ENCODE measurements around the gene FMN1.

FMN1 gene

GRCh38 chr15:33146051-33146450 lies 48.5 kb downstream of the FMN1 start:
- no peak overlapping the region for H3K9ac ChIP-seq
- no peak overlapping the region for H3K27ac ChIP-seq
- H3K4me1 ChIP-seq = no peaks in the 10 kb centered on the region
- no peak overlapping the region for H2AFZ ChIP-seq
- no peak for TF ChIP-seq CTCF (IDR thresholded peaks at IDR 0.05)
- H3K4me2 ChIP-seq (ENCODE audit: low read length) = no peak overlapping the region
- no peak overlapping the region for H3K4me3 ChIP-seq (ENCODE audit: low read depth, low read length)
- H3K36me3 ChIP-seq (ENCODE audit: control insufficient read depth, insufficient read depth, low read length) = no peaks in the 10 kb centered on the region
- H3K9me3 ChIP-seq (ENCODE audit: control insufficient read depth, low read length) = no peaks in the 10 kb centered on the region
- no peaks in the 10 kb centered on the region for H3K79me2 ChIP-seq
- H3K27me3 ChIP-seq (ENCODE audit: control insufficient read depth, insufficient read depth, low read length) = no peaks in the 10 kb centered on the region

DNA sequence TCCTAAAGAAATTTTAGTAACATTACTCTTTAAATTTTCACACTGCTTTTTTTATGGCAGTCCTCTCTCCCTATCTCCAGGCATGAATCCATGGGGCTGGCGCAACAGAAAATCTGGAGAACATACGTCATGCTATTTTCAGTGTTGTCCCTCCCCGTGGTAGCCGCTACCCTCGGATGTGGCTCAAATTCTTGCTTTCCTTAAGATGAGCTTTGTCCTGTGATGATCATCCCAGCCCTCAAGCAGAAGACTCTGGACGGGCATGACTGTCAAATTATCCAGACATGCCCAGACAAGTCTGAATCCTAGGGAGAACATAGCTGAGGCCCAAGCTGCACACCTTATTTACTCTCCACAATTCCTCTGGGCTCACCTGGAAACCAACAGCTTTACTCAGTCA lies 49.1 kb downstream of the FMN1 start:
- no peak overlapping the region for H3K27ac ChIP-seq
- TF ChIP-seq CTCF (IDR thresholded peaks at IDR 0.05) = no peak
- no peak overlapping the region for H3K4me2 ChIP-seq (ENCODE audit: low read length)
- H3K36me3 ChIP-seq (ENCODE audit: control insufficient read depth, insufficient read depth, low read length) = no peaks in the 10 kb centered on the region
- H3K9me3 ChIP-seq (ENCODE audit: control insufficient read depth, low read length) = no peaks in the 10 kb centered on the region
- no peaks in the 10 kb centered on the region for H3K27me3 ChIP-seq (ENCODE audit: control insufficient read depth, insufficient read depth, low read length)
- no peaks in the 10 kb centered on the region for H3K4me1 ChIP-seq
- H3K79me2 ChIP-seq = no peaks in the 10 kb centered on the region
- H3K9ac ChIP-seq = no peak overlapping the region
- no peak overlapping the region for H3K4me3 ChIP-seq (ENCODE audit: low read depth, low read length)
- H2AFZ ChIP-seq = no peak overlapping the region

GRCh38 chr15:33142708-33143107 lies 51.8 kb downstream of the FMN1 start:
- no peak overlapping the region for H2AFZ ChIP-seq
- no peaks in the 10 kb centered on the region for H3K9me3 ChIP-seq (ENCODE audit: control insufficient read depth, low read length)
- no peak overlapping the region for H3K27ac ChIP-seq
- no peak overlapping the region for H3K4me2 ChIP-seq (ENCODE audit: low read length)
- H3K36me3 ChIP-seq (ENCODE audit: control insufficient read depth, insufficient read depth, low read length) = no peaks in the 10 kb centered on the region
- H3K27me3 ChIP-seq (ENCODE audit: control insufficient read depth, insufficient read depth, low read length) = no peaks in the 10 kb centered on the region
- no peak overlapping the region for H3K4me3 ChIP-seq (ENCODE audit: low read depth, low read length)
- H3K9ac ChIP-seq = no peak overlapping the region
- no peaks in the 10 kb centered on the region for H3K79me2 ChIP-seq
- no peaks in the 10 kb centered on the region for H3K4me1 ChIP-seq
- no peak for TF ChIP-seq CTCF (IDR thresholded peaks at IDR 0.05)

DNA sequence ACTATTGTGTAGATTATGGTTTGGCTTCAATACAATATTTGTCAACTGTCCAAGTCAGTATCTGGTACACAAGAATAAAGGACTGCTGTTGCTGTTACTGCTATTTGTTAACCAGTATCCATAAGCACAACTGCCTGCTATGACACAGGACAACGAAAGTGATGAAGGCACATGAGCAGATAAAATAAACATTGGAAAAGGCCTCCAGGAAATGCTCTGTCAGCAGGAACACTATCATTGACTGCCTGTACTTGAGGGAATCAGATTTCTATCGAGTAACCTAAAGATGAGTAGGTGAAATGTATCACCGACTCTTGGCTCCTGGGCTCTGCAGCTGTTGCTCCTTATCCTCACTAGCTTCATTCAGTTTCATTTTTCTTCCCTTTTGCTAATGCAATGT lies 56.5 kb downstream of the FMN1 start:
- no peak overlapping the region for H3K27ac ChIP-seq
- H3K9ac ChIP-seq = no peak overlapping the region
- TF ChIP-seq CTCF (IDR thresholded peaks at IDR 0.05) = no peak
- no peak overlapping the region for H3K4me3 ChIP-seq (ENCODE audit: low read depth, low read length)
- H3K79me2 ChIP-seq = no peaks in the 10 kb centered on the region
- no peaks in the 10 kb centered on the region for H3K9me3 ChIP-seq (ENCODE audit: control insufficient read depth, low read length)
- H2AFZ ChIP-seq = no peak overlapping the region
- no peaks in the 10 kb centered on the region for H3K36me3 ChIP-seq (ENCODE audit: control insufficient read depth, insufficient read depth, low read length)
- no peaks in the 10 kb centered on the region for H3K27me3 ChIP-seq (ENCODE audit: control insufficient read depth, insufficient read depth, low read length)
- H3K4me1 ChIP-seq = peaks cover 5% of the 10 kb centered on the region
- no peak overlapping the region for H3K4me2 ChIP-seq (ENCODE audit: low read length)

DNA sequence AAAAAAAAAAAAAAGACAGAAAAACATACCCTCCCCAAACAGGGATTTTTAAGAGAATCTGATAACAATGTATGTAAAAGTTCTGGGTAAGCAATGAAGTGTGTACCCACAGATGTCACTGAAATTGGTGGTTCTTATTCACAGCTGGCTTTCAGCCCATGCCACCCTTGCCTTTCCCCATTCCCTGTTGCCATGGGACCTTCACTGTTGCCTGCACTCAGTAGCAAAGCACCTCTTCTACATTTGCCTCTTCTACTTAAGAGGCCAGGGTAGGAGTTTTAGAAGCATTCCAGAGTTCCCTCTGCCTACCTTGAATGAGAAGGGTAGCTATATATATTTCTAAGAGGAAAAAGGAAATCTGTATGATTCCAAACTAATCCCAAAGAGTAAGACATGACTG lies 57.4 kb downstream of the FMN1 start:
- no peak overlapping the region for H3K4me3 ChIP-seq (ENCODE audit: low read depth, low read length)
- H3K4me2 ChIP-seq (ENCODE audit: low read length) = no peak overlapping the region
- no peaks in the 10 kb centered on the region for H3K27me3 ChIP-seq (ENCODE audit: control insufficient read depth, insufficient read depth, low read length)
- H2AFZ ChIP-seq = no peak overlapping the region
- H3K4me1 ChIP-seq = peaks cover 5% of the 10 kb centered on the region
- H3K79me2 ChIP-seq = no peaks in the 10 kb centered on the region
- no peaks in the 10 kb centered on the region for H3K9me3 ChIP-seq (ENCODE audit: control insufficient read depth, low read length)
- no peak overlapping the region for H3K27ac ChIP-seq
- no peaks in the 10 kb centered on the region for H3K36me3 ChIP-seq (ENCODE audit: control insufficient read depth, insufficient read depth, low read length)
- TF ChIP-seq CTCF (IDR thresholded peaks at IDR 0.05) = no peak
- H3K9ac ChIP-seq = no peak overlapping the region

All from parathyroid adenoma (tissue), 2 donors.